ENCODE data around the gene ADAMTS12. TPM values are rescaled to one million over a fixed set of nuclear protein-coding genes. Genes with fewer than 3 reads are reported as not detected.
A peak's percentile ranks its signal among the peaks of the same experiment; 100 is the strongest.

Gene ADAMTS12
- polyA plus RNA-seq, 1 donor from 2014 or later, result 0.07 TPM

- Histone ChIP-seq H3K4me3 (ENCODE audit: low read length) (no peak overlapping the region), H3K4me2 (ENCODE audit: low read length) (no peak overlapping the region), H3K27ac (ENCODE audit: low read length) (no peak overlapping the region), H3K9ac (ENCODE audit: low read length) (no peak overlapping the region), H3K9me2 (ENCODE audit: insufficient read depth, low read length) (no peaks in the 10 kb centered on the region), H4K20me1 (ENCODE audit: insufficient read depth) (no peaks in the 10 kb centered on the region), H3F3A (ENCODE audit: insufficient read depth, low read length, poor library complexity, severe bottlenecking) (no peaks in the 10 kb centered on the region), H3K27me3 (ENCODE audit: insufficient read depth, low read depth, low read length) (no peaks in the 10 kb centered on the region), H2AFZ (ENCODE audit: low read depth, low read length) (no peak overlapping the region), H3K9me3 (ENCODE audit: low read length) (no peaks in the 10 kb centered on the region), H3K79me2 (replicated peaks; ENCODE audit: insufficient read depth, low read length) (no peaks in the 10 kb centered on the region), H3K36me3 (ENCODE audit: insufficient read depth, low read length) (no peaks in the 10 kb centered on the region)
- TF ChIP-seq EP300 (conservative IDR thresholded peaks at IDR 0.05; ENCODE audit: poor library complexity, severe bottlenecking) (no peak), EZH2 (IDR thresholded peaks at IDR 0.05; ENCODE audit: borderline replicate concordance, insufficient read depth, low read length, poor library complexity, severe bottlenecking) (no peak), POLR2AphosphoS5 (IDR thresholded peaks at IDR 0.05) (no peak), MXI1 (conservative IDR thresholded peaks at IDR 0.05; ENCODE audit: poor library complexity, severe bottlenecking) (no peak), REST (IDR thresholded peaks at IDR 0.05; ENCODE audit: borderline replicate concordance) (no peak), RAD21 (conservative IDR thresholded peaks at IDR 0.05) (no peak), SMC3 (conservative IDR thresholded peaks at IDR 0.05; ENCODE audit: poor library complexity) (no peak), TAF1 (IDR thresholded peaks at IDR 0.05; ENCODE audit: low read depth) (no peak), CTCF (IDR thresholded peaks at IDR 0.05; ENCODE audit: poor library complexity, severe bottlenecking) (no peak)
These were observed 127.0 kb downstream of the ADAMTS12 start for GRCh38 chr5:33764786-33765185.

- H3K27me3 ChIP-seq (ENCODE audit: insufficient read depth, low read depth, low read length), result no peaks in the 10 kb centered on the region
- H3F3A ChIP-seq (ENCODE audit: insufficient read depth, low read length, poor library complexity, severe bottlenecking), result no peaks in the 10 kb centered on the region
- H2AFZ ChIP-seq (ENCODE audit: low read depth, low read length), result no peak overlapping the region
- H3K9ac ChIP-seq (ENCODE audit: low read length), result no peak overlapping the region
- no peaks in the 10 kb centered on the region for H3K36me3 ChIP-seq (ENCODE audit: insufficient read depth, low read length)
- H3K9me2 ChIP-seq (ENCODE audit: insufficient read depth, low read length), result no peaks in the 10 kb centered on the region
- H3K4me3 ChIP-seq (ENCODE audit: low read length), result no peak overlapping the region
- peak overlapping the region; percentile 50 for H3K27ac ChIP-seq (ENCODE audit: low read length)
- TF ChIP-seq REST (IDR thresholded peaks at IDR 0.05; ENCODE audit: borderline replicate concordance), result no peak
- TF ChIP-seq TAF1 (IDR thresholded peaks at IDR 0.05; ENCODE audit: low read depth), result no peak
- no peak for TF ChIP-seq EP300 (conservative IDR thresholded peaks at IDR 0.05; ENCODE audit: poor library complexity, severe bottlenecking)
- no peak for TF ChIP-seq POLR2AphosphoS5 (IDR thresholded peaks at IDR 0.05)
- TF ChIP-seq RAD21 (conservative IDR thresholded peaks at IDR 0.05), result no peak
- no peak for TF ChIP-seq EZH2 (IDR thresholded peaks at IDR 0.05; ENCODE audit: borderline replicate concordance, insufficient read depth, low read length, poor library complexity, severe bottlenecking)
- TF ChIP-seq MXI1 (conservative IDR thresholded peaks at IDR 0.05; ENCODE audit: poor library complexity, severe bottlenecking), result no peak
- no peak for TF ChIP-seq CTCF (IDR thresholded peaks at IDR 0.05; ENCODE audit: poor library complexity, severe bottlenecking)
- no peak for TF ChIP-seq SMC3 (conservative IDR thresholded peaks at IDR 0.05; ENCODE audit: poor library complexity)
- no peaks in the 10 kb centered on the region for H4K20me1 ChIP-seq (ENCODE audit: insufficient read depth)
- H3K9me3 ChIP-seq (ENCODE audit: low read length), result no peaks in the 10 kb centered on the region
- H3K79me2 ChIP-seq (replicated peaks; ENCODE audit: insufficient read depth, low read length), result no peaks in the 10 kb centered on the region
- no peak overlapping the region for H3K4me2 ChIP-seq (ENCODE audit: low read length)
These were observed 128.4 kb downstream of the ADAMTS12 start for GRCh38 chr5:33763435-33763834.

All from neural cell (in vitro differentiated cells).